Muscle layer of duodenum (tissue), 2 donors: ENCODE results near the gene OR6N2.

Experiments used
- H3K27ac ChIP-seq: one replicate; pipeline ENCODE4 v1.7.0; 2013; ENCODE audit warnings: mild to moderate bottlenecking, low read length
- H3K27me3 ChIP-seq: one replicate; pipeline ENCODE4 v1.7.0; 2013; ENCODE audit warnings: low read depth, mild to moderate bottlenecking, control low read depth, low read length
- H3K36me3 ChIP-seq, 2 donors: one replicate each; pipeline ENCODE4 v1.7.0; 2013; ENCODE audit warnings: low read length in 2 of 2, control low read depth in 1 of 2, mild to moderate bottlenecking in 1 of 2; ENCODE audit not compliant: insufficient read depth in 2 of 2, control insufficient read depth in 1 of 2
- H3K4me1 ChIP-seq, 2 donors: one replicate each; pipeline ENCODE4 v1.7.0; 2013; ENCODE audit warnings: low read length in 2 of 2, mild to moderate bottlenecking in 2 of 2, control low read depth in 1 of 2, moderate library complexity in 1 of 2; ENCODE audit not compliant: insufficient read depth in 2 of 2, control insufficient read depth in 1 of 2
- H3K4me3 ChIP-seq, 2 donors: one replicate each; pipeline ENCODE4 v1.7.0; 2013; ENCODE audit warnings: low read length in 2 of 2, low read depth in 1 of 2, mild to moderate bottlenecking in 1 of 2
- H3K9me3 ChIP-seq, 2 donors: one replicate each; pipeline ENCODE4 v1.7.0; 2013; ENCODE audit warnings: low read length in 2 of 2, control low read depth in 1 of 2, mild to moderate bottlenecking in 1 of 2; ENCODE audit not compliant: control insufficient read depth in 1 of 2
- donor health status: healthy.

Gene OR6N2

GRCh38 chr1:158781104-158781503 is at the start of gene OR6N2:
TSS of gene OR6N2 (minus strand) at chr1:158781204. CDS start at chr1:158777635, 3,569 bp downstream.
- Histone ChIP-seq H3K4me1 (no peaks in the 10 kb centered on the region), H3K27ac (no peak within 1 kb of the TSS), H3K27me3 (no peaks in the 10 kb centered on the region), H3K36me3 (no peaks in the 10 kb centered on the region), H3K9me3 (no peaks in the 10 kb centered on the region), H3K4me3 (no peak within 1 kb of the TSS)

GRCh38 chr1:158830074-158830677 is 49.2 kb upstream of the OR6N2 start:
- H3K9me3 ChIP-seq: no peaks in the 10 kb centered on the region
- no peaks in the 10 kb centered on the region for H3K4me1 ChIP-seq
- H3K36me3 ChIP-seq: no peaks in the 10 kb centered on the region
- no peak overlapping the region for H3K4me3 ChIP-seq
- peak overlapping the region; percentile 32 for H3K27ac ChIP-seq
- H3K27me3 ChIP-seq: no peaks in the 10 kb centered on the region

- Histone ChIP-seq H3K9me3 (peaks cover 0 to 4% of the 10 kb centered on the region in 2 donors), H3K27ac (no peak overlapping the region), H3K4me1 (no peaks in the 10 kb centered on the region), H3K4me3 (no peak overlapping the region), H3K36me3 (no peaks in the 10 kb centered on the region), H3K27me3 (no peaks in the 10 kb centered on the region)
Observed at GRCh38 chr1:158821723-158822122, 40.7 kb upstream of the OR6N2 start.

- Histone ChIP-seq H3K27ac (peak overlapping the region; percentile 17), H3K4me1 (no peaks in the 10 kb centered on the region), H3K9me3 (peaks cover 0 to 4% of the 10 kb centered on the region in 2 donors), H3K4me3 (no peak overlapping the region), H3K36me3 (no peaks in the 10 kb centered on the region), H3K27me3 (no peaks in the 10 kb centered on the region)
Observed at GRCh38 chr1:158819461-158820443, 38.7 kb upstream of the OR6N2 start.

GRCh38 chr1:158818975-158819431 is 38.0 kb upstream of the OR6N2 start:
- Histone ChIP-seq H3K27ac (peak overlapping the region; percentile 17), H3K9me3 (peaks cover 0 to 4% of the 10 kb centered on the region in 2 donors), H3K36me3 (no peaks in the 10 kb centered on the region), H3K4me3 (no peak overlapping the region), H3K27me3 (no peaks in the 10 kb centered on the region), H3K4me1 (no peaks in the 10 kb centered on the region)

GRCh38 chr1:158818560-158818959 is 37.6 kb upstream of the OR6N2 start:
- no peaks in the 10 kb centered on the region for H3K36me3 ChIP-seq
- no peaks in the 10 kb centered on the region for H3K27me3 ChIP-seq
- peaks cover 0 to 4% of the 10 kb centered on the region in 2 donors for H3K9me3 ChIP-seq
- H3K4me1 ChIP-seq: no peaks in the 10 kb centered on the region
- H3K27ac ChIP-seq: peak overlapping the region; percentile 17
- no peak overlapping the region for H3K4me3 ChIP-seq

GRCh38 chr1:158814970-158815369 is 34.0 kb upstream of the OR6N2 start:
- Histone ChIP-seq H3K4me3 (no peak overlapping the region), H3K27me3 (no peaks in the 10 kb centered on the region), H3K9me3 (no peaks in the 10 kb centered on the region), H3K36me3 (no peaks in the 10 kb centered on the region), H3K4me1 (no peaks in the 10 kb centered on the region), H3K27ac (no peak overlapping the region)

GRCh38 chr1:158813164-158813563 is 32.2 kb upstream of the OR6N2 start:
- H3K4me1 ChIP-seq: no peaks in the 10 kb centered on the region
- no peak overlapping the region for H3K4me3 ChIP-seq
- H3K27ac ChIP-seq: no peak overlapping the region

GRCh38 chr1:158812336-158812735 is 31.3 kb upstream of the OR6N2 start:
- no peaks in the 10 kb centered on the region for H3K27me3 ChIP-seq
- H3K4me3 ChIP-seq: no peak overlapping the region
- no peaks in the 10 kb centered on the region for H3K9me3 ChIP-seq
- H3K36me3 ChIP-seq: no peaks in the 10 kb centered on the region
- no peak overlapping the region for H3K27ac ChIP-seq
- peaks cover 0 to 1% of the 10 kb centered on the region in 2 donors for H3K4me1 ChIP-seq

More at GRCh38 chr1:158813164-158813563, 32.2 kb upstream of the OR6N2 start:
- H3K36me3 ChIP-seq: no peaks in the 10 kb centered on the region
- H3K27me3 ChIP-seq: no peaks in the 10 kb centered on the region
- no peaks in the 10 kb centered on the region for H3K9me3 ChIP-seq

- H3K27me3 ChIP-seq: no peaks in the 10 kb centered on the region
- no peak overlapping the region for H3K4me3 ChIP-seq
- peaks cover 0 to 3% of the 10 kb centered on the region in 2 donors for H3K4me1 ChIP-seq
- H3K9me3 ChIP-seq: no peaks in the 10 kb centered on the region
- H3K27ac ChIP-seq: no peak overlapping the region
- no peaks in the 10 kb centered on the region for H3K36me3 ChIP-seq
Observed at GRCh38 chr1:158810311-158810710, 29.3 kb upstream of the OR6N2 start.

GRCh38 chr1:158809862-158810261 is 28.9 kb upstream of the OR6N2 start:
- Histone ChIP-seq H3K9me3 (no peaks in the 10 kb centered on the region), H3K4me1 (peaks cover 0 to 3% of the 10 kb centered on the region in 2 donors), H3K27ac (no peak overlapping the region), H3K4me3 (no peak overlapping the region), H3K36me3 (no peaks in the 10 kb centered on the region), H3K27me3 (no peaks in the 10 kb centered on the region)
